Measurements from ENCODE around the gene NOP53.
"Not testable (repeated sequence)": the region's sequence is repeated elsewhere in the genome, so short reads cannot be mapped to it uniquely, and the experiment has no call there.

NOP53 gene

DNA sequence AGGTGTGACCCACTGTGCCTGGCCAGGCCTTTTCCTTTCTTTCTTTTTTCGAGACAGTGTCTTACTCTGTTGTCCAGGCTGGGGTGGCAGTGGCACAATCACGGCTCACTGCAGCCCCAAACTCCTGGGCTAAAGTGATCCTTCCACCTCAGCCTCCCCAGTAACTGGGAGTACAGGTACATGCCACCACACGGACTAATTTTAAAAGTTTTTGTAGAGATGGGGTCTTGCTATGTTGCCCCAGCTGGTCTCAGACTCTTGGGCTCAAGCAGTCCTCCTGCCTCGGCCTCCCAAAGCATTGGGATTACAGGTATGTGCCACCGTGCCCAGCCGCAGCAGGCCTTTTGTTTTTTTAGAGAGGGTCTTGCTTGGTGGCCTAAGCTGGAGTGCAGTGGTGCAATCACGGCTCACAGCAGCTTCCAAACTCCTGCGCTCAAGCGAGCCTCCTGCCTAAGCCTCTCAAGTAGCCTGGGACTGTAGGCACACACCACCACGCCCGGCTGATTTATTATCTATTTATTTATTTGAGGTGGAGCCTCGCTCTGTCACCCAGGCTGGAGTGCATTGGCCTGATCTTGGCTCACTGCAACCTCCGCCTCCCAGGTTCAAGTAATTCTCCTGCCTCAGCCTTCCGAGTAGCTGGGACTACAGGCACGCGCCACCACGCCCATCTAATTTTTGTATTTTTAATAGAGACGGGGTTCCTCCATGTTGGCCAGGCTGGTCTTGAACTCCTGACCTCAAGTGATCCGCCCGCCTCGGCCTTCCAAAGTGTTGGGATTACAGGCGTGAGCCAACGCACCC, 32.1 kb downstream of the NOP53 start:
- not testable (repeated sequence) for DNase-seq (ENCODE audit: low spot score)

DNA sequence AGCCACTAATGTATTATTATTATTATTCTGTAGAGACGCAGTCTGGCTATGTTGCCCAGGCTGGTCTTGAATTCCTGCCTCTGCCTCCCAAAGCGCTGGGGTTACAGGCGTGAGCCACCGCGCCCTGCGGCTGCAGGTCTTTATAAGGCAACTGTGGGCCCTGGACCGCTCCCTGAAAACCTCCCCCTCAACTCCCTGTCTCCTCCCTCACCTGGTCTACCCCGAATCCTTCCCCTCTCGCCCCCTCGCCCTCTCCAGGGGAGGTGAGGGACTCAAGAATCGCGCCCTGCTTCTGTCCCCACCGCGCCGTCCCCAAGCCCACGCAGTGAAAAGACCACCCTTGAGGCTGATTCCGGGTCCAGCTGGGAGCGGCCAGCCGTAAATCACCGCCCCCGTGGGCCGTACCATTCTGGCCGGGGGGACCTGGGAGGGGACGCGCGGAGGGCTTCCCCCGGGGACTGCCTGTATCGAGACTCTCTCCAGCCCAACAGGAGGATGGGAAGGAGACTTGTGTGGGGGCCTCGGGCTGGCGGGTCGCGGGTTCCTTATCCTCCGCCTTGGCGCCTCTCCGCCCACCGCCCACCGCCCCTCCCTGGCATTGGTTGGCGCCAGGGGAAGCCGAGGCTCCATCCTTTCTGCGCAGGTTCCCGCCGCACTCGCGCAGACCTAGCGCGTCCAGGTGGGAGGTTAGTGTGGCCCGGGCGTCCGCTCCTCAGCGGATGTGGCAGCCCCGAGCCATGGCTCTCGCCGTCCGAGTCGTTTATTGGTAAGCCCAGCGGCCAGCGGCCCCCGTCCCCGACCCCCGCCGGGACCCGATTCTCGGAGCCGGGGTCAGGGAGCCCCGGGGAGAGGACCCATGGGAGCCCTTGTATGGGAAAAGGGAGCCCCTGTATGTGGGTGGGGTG, 33.0 kb downstream of the NOP53 start, which contains the start of gene SELENOW:
Gene SELENOW, plus strand, starts transcription at position 655 of the 905 bp plus-strand sequence. Its CDS starts 83 bp downstream, at position 738.
- DNase-seq (ENCODE audit: low spot score) = peak; percentile 87

GRCh38 chr19:47778954-47779351, 33.6 kb downstream of the NOP53 start:
- no peak for DNase-seq (ENCODE audit: low spot score)

DNA sequence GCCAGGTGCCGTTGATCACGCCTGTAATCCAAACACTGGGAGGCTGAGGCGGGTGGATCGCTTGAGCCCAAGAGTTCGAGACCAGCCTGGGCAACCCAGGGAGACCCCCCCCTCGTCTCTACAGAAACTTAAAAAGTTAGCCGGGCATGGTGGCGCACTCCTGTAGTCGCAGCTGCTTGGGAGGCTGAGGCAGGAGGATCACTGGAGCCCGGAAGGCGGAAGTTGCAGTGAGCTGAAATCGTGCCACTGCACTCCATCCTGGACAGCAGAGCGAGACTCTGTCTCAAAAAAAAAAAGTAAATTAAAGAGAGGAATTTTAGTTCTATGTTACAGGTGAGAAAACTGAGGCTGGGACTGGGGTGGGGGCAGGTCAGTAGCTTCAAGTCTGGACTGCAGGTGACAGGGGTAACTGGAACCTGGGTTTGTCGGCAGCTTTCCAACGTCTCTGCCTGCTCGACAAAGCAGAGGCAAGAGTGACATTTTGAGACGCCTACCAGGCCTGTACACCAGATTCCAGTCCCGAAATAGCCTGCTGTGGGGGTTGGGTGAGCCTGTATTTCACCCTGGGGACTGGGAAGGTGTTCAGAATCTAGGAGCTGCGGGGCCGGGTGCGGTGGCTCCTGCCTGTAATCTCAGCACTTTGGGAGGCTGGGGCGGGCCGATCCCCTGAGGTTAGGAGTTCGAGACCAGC, 34.3 kb downstream of the NOP53 start:
- DNase-seq (ENCODE audit: low spot score) = no peak

DNA sequence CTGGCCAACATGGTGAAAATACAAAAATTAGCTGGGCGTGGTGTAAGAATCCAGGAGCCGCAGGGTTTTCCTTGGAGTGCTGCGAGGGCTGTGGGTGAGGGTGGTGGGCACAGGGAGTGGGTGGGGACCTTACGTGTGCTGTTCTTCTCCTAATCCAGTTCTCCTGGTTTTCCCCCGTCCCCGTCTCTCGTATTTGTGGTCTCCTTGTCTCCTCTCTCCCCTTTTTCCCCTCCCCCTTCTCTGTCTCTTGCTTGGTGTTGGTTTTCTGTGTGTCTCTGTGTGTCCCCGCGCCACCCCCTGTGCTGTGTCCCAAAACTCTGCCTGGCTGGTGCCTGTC, 34.8 kb downstream of the NOP53 start:
- no peak for DNase-seq (ENCODE audit: low spot score)

GRCh38 chr19:47781590-47782262, 36.4 kb downstream of the NOP53 start:
- DNase-seq (ENCODE audit: low spot score) = no peak

DNA sequence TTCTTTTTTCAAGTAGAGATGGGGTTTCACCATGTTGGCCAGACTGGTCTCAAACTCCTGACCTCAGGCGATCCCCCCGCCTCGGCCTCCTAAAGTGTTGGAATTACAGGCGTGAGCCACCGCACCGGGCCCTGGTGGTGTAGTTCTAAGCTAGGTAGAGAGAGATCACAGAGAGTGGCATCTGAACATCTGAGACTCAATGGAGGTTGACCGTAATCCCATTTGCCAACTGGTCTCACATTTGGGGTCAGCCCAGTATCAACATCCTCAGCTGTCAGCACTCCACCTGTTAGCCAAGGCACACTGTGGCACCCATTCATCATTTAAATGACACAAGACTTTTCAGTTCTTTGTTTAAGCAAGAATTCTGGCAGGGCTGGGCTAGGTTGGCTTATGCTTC, 41.2 kb downstream of the NOP53 start:
- DNase-seq (ENCODE audit: low spot score) = no peak

- DNase-seq (ENCODE audit: low spot score) = not testable (repeated sequence)
These were observed 42.0 kb downstream of the NOP53 start for GRCh38 chr19:47787307-47787706.

DNA sequence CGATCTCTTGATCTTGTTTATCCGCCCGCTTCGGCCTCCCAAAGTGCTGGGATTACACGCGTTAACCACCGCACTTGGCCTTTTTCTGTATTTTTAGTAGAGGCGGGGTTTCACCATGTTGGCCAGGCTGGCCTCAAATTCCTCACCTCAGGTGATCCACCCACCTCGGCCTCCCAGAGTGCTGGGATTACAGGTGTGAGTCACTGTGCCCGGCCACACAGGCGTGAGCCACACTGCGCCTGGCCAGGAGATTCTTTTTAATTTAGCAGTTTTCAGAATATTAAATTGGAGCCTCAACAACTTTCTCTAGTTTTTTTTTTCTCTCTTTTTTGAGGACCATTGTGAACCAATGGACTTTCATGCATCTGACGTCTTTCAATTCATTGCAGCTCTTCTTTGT, 44.5 kb downstream of the NOP53 start:
- DNase-seq (ENCODE audit: low spot score) = not testable (repeated sequence)

GRCh38 chr19:47790398-47790814, 45.1 kb downstream of the NOP53 start:
- peak; percentile 89 for DNase-seq (ENCODE audit: low spot score)

GRCh38 chr19:47792616-47793015, 47.3 kb downstream of the NOP53 start:
- no peak for DNase-seq (ENCODE audit: low spot score)

DNA sequence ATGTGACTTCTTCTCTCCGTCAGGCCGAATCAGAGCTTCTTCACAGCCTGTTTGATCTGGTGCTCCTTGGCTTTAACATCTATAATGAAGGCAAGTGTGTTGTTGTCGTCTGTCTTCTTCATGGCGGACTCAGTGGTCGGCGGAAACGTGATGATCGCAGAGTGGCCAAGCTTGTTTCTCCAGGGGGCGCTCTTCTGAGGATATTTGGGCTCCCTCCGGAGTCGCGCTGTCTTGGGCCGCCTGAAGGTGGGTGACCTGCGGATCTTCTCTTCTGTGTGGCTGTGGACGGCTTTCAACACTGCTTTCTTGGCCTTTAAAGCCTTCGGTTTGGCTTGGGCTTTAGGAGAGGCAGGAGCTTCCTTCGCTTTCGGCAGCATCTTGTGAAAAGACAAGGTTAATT, 49.2 kb downstream of the NOP53 start:
- no peak for DNase-seq (ENCODE audit: low spot score)

GRCh38 chr19:47796785-47797184, 51.4 kb downstream of the NOP53 start:
- DNase-seq (ENCODE audit: low spot score) = no peak

DNA sequence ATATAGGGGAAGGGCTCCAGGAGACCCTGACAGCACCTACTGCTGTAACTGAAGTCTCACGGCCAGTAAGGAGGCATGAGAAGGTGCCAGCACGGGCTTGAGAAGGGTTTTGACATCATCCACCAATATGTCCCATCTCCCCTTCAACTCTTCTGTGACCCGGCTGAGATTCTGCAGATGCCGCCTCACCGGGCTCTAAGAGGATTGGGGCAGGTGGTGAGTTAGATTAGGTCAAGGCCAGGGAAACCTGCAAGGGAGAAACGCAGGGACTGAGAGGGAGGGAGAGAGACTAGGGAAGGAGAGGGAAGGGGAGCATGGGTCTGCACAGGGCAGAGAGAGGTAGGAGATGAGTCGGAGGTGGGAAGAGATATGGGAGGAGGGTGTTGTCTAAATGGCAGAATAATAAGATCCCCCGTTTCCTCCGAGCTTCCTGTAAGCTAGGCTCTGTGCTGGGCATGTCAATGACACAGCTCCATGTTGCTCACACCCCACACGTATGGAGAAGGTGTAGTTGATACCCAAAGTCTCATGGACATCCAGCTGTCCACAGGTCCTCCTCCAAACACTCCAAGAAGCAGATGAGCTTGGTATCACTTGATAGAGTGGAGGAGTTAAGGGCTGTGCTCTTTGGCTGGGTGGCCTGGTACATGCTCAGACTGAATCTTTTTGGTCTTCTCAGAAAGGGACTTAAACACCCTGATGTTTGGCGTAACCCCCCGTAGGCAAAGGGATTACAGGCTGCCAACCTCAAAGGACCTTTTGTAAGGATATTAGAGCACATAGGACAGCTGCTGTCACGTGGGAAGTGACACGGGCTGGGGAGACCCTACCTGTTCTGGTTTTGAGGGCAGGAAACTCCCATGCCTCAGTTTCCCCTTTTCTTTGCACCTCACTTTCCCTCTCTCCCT, 52.9 kb downstream of the NOP53 start:
- no peak for DNase-seq (ENCODE audit: low spot score)

GRCh38 chr19:47798904-47799266, 53.5 kb downstream of the NOP53 start:
- no peak for DNase-seq (ENCODE audit: low spot score)

DNA sequence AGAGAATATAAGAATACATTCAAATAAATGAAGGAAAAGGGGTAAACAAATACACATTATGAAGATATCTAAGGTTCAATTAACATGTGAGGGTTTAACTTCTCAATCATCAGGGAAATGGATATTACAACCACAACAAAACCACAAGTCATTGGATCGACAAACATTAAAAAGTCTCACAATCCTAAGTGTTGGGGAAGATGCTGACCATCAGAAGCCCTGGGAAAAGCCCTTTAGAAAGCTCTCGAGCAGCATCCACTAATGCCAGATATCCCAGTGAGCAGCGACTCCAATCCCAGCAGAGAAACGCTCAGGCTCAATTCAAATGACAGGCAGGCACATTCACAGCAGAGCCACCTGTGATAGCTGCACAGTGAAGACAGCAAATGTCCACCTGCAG, 55.9 kb downstream of the NOP53 start:
- DNase-seq (ENCODE audit: low spot score) = no peak

- no peak for DNase-seq (ENCODE audit: low spot score)
These were observed 57.2 kb downstream of the NOP53 start for GRCh38 chr19:47802521-47803043.

DNA sequence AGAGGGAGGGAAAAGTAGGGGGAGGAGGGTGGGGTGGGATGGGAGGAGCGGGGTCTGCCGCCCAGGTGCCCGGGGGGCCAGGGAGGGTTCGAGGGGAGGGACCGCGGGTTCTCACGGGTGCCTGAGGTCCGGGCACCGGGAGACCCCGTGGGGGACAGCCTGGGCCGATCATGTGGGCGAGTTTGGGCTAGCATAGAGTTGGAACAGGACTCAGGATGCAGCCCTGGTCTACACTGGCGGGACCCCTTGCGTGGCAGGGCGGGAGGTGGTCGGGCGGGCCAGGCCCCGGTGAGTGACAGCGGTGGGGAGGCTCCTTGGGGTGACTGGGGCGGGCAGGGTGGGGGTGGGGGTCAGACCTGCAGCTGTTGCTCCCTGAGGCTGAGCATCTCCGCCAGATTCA, 57.8 kb downstream of the NOP53 start:
- DNase-seq (ENCODE audit: low spot score) = not testable (repeated sequence)

- DNase-seq (ENCODE audit: low spot score) = not testable (repeated sequence)
These were observed 58.3 kb downstream of the NOP53 start for GRCh38 chr19:47803671-47804070.

- DNase-seq (ENCODE audit: low spot score) = not testable (repeated sequence)
These were observed 59.1 kb downstream of the NOP53 start, which contains the start of gene TPRX1 for GRCh38 chr19:47804451-47804850. TPRX1 (minus strand) TSS chr19:47804551; CDS start chr19:47804539, 12 bp downstream.
